H1 (cell line): ENCODE measurements around the gene CASP5. TPM values are rescaled to one million over a fixed set of nuclear protein-coding genes. Genes with fewer than 3 reads are reported as not detected.

ENCODE experiments used
- EZH2 ChIP-seq: fragments of 200-600 bp; sonication (generic); IDR thresholded peaks from 2 replicates; pipeline ENCODE4 v1.7.1; 2012; ENCODE audit warnings: low read depth, mild to moderate bottlenecking, moderate library complexity, low read length, inconsistent platforms; ENCODE audit not compliant: severe bottlenecking
- JUN ChIP-seq: IDR thresholded peaks from 2 replicates; pipeline ENCODE4 v1.6.1; 2011; ENCODE audit warnings: low read depth, mild to moderate bottlenecking, improper control_type of control experiment, low read length
- KDM4A ChIP-seq: IDR thresholded peaks from one replicate; pipeline ENCODE4 v1.7.1; 2012; ENCODE audit warnings: low read depth, mild to moderate bottlenecking, moderate library complexity, low read length, inconsistent platforms; ENCODE audit not compliant: severe bottlenecking
- KDM5A ChIP-seq: fragments of 200-600 bp; IDR thresholded peaks from 2 replicates; pipeline ENCODE4 v1.7.1; 2012; ENCODE audit warnings: mild to moderate bottlenecking, low read length, inconsistent platforms, mixed read lengths
- RBBP5 ChIP-seq: IDR thresholded peaks from 2 replicates; pipeline ENCODE4 v1.7.1; 2012; ENCODE audit warnings: low read depth, mild to moderate bottlenecking, inconsistent platforms, low read length, moderate library complexity, borderline replicate concordance
- SUZ12 ChIP-seq: fragments of 200-600 bp; sonication (generic); IDR thresholded peaks from 2 replicates; pipeline ENCODE4 v1.6.1; 2012; ENCODE audit warnings: mild to moderate bottlenecking, inconsistent platforms, low read length, moderate library complexity, mixed read lengths
- TCF12 ChIP-seq: IDR thresholded peaks from 2 replicates; pipeline ENCODE4 v1.6.1; 2011; ENCODE audit warnings: low read depth, mild to moderate bottlenecking, low read length
- polyA plus RNA-seq, 7 experiments: library from polyadenylated mRNA; depleted of rRNA in 3 of 7; stranded (reverse) in 5 of 7; unstranded in 2 of 7; fragments of >200 nt in 5 of 7; fragments of 200-250 nt in 2 of 7; gene quantifications; 1 replicate in 5 of 7; 2 replicates in 1 of 7; 4 replicates in 1 of 7; pipeline versions ENCODE4 v1.2.1 to v1.2.3, GENCODE V29; 2011 to 2013; ENCODE audit warnings: missing spikeins in 2 of 7, mixed read lengths in 2 of 7
- total RNA-seq: library from RNA; stranded (reverse); fragmentation: NEBNext Ultra II Directional; extraction: Animal tissue kit (Norgen Biotek cat#: 25700); gene quantifications from 2 replicates; pipeline ENCODE4 v1.2.1, GENCODE V29; 2021
- TF ChIP-seq, protein P1 (sequence below): fragments of 300-600 bp; sonication (generic); IDR thresholded peaks from 2 replicates; pipeline ENCODE4 v1.7.1; 2012; ENCODE audit warnings: low read length, moderate library complexity, mild to moderate bottlenecking, inconsistent platforms; ENCODE audit not compliant: insufficient replicate concordance
- TF ChIP-seq, protein P2 (sequence below): IDR thresholded peaks from 2 replicates; pipeline ENCODE4 v1.6.1; 2011; ENCODE audit warnings: low read depth, mild to moderate bottlenecking, low read length; ENCODE audit not compliant: insufficient read depth

The CASP5 gene
- total and polyA plus RNA-seq, 2 of the 8 experiments (the other 6 are each of a cell fraction or from before 2014, with no cell fraction given), result not detected

GRCh38 chr11:104962852-104963251 is 60.1 kb downstream of the CASP5 start (continued):
- TF ChIP-seq, protein P1, sequence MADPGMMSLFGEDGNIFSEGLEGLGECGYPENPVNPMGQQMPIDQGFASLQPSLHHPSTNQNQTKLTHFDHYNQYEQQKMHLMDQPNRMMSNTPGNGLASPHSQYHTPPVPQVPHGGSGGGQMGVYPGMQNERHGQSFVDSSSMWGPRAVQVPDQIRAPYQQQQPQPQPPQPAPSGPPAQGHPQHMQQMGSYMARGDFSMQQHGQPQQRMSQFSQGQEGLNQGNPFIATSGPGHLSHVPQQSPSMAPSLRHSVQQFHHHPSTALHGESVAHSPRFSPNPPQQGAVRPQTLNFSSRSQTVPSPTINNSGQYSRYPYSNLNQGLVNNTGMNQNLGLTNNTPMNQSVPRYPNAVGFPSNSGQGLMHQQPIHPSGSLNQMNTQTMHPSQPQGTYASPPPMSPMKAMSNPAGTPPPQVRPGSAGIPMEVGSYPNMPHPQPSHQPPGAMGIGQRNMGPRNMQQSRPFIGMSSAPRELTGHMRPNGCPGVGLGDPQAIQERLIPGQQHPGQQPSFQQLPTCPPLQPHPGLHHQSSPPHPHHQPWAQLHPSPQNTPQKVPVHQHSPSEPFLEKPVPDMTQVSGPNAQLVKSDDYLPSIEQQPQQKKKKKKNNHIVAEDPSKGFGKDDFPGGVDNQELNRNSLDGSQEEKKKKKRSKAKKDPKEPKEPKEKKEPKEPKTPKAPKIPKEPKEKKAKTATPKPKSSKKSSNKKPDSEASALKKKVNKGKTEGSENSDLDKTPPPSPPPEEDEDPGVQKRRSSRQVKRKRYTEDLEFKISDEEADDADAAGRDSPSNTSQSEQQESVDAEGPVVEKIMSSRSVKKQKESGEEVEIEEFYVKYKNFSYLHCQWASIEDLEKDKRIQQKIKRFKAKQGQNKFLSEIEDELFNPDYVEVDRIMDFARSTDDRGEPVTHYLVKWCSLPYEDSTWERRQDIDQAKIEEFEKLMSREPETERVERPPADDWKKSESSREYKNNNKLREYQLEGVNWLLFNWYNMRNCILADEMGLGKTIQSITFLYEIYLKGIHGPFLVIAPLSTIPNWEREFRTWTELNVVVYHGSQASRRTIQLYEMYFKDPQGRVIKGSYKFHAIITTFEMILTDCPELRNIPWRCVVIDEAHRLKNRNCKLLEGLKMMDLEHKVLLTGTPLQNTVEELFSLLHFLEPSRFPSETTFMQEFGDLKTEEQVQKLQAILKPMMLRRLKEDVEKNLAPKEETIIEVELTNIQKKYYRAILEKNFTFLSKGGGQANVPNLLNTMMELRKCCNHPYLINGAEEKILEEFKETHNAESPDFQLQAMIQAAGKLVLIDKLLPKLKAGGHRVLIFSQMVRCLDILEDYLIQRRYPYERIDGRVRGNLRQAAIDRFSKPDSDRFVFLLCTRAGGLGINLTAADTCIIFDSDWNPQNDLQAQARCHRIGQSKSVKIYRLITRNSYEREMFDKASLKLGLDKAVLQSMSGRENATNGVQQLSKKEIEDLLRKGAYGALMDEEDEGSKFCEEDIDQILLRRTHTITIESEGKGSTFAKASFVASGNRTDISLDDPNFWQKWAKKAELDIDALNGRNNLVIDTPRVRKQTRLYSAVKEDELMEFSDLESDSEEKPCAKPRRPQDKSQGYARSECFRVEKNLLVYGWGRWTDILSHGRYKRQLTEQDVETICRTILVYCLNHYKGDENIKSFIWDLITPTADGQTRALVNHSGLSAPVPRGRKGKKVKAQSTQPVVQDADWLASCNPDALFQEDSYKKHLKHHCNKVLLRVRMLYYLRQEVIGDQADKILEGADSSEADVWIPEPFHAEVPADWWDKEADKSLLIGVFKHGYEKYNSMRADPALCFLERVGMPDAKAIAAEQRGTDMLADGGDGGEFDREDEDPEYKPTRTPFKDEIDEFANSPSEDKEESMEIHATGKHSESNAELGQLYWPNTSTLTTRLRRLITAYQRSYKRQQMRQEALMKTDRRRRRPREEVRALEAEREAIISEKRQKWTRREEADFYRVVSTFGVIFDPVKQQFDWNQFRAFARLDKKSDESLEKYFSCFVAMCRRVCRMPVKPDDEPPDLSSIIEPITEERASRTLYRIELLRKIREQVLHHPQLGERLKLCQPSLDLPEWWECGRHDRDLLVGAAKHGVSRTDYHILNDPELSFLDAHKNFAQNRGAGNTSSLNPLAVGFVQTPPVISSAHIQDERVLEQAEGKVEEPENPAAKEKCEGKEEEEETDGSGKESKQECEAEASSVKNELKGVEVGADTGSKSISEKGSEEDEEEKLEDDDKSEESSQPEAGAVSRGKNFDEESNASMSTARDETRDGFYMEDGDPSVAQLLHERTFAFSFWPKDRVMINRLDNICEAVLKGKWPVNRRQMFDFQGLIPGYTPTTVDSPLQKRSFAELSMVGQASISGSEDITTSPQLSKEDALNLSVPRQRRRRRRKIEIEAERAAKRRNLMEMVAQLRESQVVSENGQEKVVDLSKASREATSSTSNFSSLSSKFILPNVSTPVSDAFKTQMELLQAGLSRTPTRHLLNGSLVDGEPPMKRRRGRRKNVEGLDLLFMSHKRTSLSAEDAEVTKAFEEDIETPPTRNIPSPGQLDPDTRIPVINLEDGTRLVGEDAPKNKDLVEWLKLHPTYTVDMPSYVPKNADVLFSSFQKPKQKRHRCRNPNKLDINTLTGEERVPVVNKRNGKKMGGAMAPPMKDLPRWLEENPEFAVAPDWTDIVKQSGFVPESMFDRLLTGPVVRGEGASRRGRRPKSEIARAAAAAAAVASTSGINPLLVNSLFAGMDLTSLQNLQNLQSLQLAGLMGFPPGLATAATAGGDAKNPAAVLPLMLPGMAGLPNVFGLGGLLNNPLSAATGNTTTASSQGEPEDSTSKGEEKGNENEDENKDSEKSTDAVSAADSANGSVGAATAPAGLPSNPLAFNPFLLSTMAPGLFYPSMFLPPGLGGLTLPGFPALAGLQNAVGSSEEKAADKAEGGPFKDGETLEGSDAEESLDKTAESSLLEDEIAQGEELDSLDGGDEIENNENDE, result no peak
- no peak for TF ChIP-seq KDM5A
- no peak for TF ChIP-seq TCF12
- TF ChIP-seq KDM4A, result no peak
- TF ChIP-seq, protein P2, sequence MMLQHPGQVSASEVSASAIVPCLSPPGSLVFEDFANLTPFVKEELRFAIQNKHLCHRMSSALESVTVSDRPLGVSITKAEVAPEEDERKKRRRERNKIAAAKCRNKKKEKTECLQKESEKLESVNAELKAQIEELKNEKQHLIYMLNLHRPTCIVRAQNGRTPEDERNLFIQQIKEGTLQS, result no peak
- no peak for TF ChIP-seq RBBP5
- TF ChIP-seq SUZ12, result no peak
- TF ChIP-seq JUN, result no peak
- no peak for TF ChIP-seq EZH2
- TF ChIP-seq, all 59 proteins: peak for 0
